Measurements from ENCODE around the gene UGT1A7.

UGT1A7 gene

DNA sequence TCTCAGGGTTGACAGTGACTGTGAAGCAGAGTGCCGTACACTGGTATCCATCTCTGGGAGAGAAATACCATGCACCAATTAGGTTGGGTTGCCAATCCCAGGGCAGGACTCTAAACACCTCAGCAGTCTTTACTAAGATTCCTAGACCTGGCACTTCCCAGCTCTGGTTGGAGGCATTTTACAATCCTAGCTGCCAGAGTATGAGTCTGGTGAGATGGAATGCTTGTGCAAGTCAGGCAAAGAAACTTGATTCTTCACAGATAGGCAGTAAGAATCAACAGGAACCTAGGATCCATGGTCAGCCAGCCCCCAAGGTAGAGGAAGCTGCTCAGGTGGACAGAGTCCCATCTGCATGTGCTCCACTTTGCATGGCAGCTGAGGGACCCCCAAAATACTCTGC lies 25.0 kb downstream of the UGT1A7 start:
- TF ChIP-seq, protein P1, sequence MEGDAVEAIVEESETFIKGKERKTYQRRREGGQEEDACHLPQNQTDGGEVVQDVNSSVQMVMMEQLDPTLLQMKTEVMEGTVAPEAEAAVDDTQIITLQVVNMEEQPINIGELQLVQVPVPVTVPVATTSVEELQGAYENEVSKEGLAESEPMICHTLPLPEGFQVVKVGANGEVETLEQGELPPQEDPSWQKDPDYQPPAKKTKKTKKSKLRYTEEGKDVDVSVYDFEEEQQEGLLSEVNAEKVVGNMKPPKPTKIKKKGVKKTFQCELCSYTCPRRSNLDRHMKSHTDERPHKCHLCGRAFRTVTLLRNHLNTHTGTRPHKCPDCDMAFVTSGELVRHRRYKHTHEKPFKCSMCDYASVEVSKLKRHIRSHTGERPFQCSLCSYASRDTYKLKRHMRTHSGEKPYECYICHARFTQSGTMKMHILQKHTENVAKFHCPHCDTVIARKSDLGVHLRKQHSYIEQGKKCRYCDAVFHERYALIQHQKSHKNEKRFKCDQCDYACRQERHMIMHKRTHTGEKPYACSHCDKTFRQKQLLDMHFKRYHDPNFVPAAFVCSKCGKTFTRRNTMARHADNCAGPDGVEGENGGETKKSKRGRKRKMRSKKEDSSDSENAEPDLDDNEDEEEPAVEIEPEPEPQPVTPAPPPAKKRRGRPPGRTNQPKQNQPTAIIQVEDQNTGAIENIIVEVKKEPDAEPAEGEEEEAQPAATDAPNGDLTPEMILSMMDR (conservative IDR thresholded peaks at IDR 0.05; ENCODE audit: low read depth), result no peak
- H3K27ac ChIP-seq, result peak overlapping the region; percentile 83
- ChIA-PET POLR2A (ENCODE audit: low non-redundant PET) (interaction anchor here (0.6 to 1.3 kb wide), 2 partner anchors 16 to 143 kb away, joined by 3 to 6 read pairs; no protein-coding TSS in a partner anchor), CTCF (interaction anchor here (1.0 kb wide), 1 partner anchor 9 kb away, joined by 3 read pairs; no protein-coding TSS in a partner anchor)
- DNase-seq (ENCODE audit: low spot score), result no peak

DNA sequence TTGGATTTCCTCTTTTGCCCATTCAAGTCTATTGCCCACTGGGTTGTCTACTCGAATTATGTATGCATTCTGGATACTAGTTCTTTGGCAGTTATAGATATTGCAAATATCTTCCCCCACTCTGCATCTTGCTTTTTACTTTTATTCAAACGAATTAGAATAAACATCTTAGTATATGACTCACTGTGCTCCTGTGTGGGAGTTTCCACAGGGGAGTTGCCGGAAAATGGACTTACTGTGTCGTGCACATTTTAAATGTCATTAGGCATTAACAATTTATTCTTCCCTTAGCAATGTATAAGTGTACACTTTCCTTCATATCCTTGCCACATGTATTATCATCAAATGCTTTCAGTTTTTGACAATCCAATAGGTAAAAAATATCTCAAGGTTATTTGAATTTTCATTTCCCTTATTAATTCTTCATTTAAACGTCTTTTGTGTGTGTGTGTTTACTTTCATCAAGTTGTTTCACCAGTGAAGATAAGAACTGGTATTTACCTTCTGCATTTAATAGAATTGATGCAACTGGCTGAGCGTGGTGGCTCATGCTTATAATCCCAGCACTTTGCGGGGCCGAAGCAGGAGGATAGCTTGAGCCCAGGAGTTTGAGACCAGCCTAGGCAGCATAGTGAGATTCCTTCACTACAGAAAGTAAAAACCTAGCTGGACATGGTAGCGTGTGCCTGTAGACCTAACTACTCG lies 26.4 kb downstream of the UGT1A7 start:
- peak overlapping the region; percentile 43; the same call in 1 of the 2 replicates for H3K27ac ChIP-seq
- TF ChIP-seq, protein P1 (conservative IDR thresholded peaks at IDR 0.05; ENCODE audit: low read depth), result no peak
- POLR2A ChIA-PET (ENCODE audit: low non-redundant PET), result no interaction called here
- CTCF ChIA-PET, result no interaction called here
- no peak for DNase-seq (ENCODE audit: low spot score)

DNA sequence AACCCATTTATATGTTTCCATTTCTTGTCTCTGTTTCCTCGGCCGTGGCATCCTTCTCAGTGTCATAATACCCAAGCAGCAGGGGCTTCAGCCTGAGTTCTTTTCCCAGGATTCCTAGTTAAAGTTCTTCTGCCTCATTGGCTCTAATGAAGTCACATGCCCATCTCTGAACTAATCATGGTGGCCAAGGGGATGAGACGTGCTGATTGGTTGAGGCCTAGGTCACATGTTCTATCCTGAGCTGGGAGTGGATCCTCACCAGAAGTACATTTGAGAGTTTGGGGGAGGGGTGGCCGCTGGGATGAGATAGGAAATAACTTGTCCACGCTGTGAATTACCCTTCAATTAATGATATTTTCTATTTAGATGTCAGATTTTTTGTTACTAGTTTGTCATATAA lies 27.2 kb downstream of the UGT1A7 start:
- POLR2A ChIA-PET (ENCODE audit: low non-redundant PET), result no interaction called here
- no peak for DNase-seq (ENCODE audit: low spot score)
- CTCF ChIA-PET, result no interaction called here
- TF ChIP-seq, protein P1 (conservative IDR thresholded peaks at IDR 0.05; ENCODE audit: low read depth), result no peak
- no peak overlapping the region for H3K27ac ChIP-seq

DNA sequence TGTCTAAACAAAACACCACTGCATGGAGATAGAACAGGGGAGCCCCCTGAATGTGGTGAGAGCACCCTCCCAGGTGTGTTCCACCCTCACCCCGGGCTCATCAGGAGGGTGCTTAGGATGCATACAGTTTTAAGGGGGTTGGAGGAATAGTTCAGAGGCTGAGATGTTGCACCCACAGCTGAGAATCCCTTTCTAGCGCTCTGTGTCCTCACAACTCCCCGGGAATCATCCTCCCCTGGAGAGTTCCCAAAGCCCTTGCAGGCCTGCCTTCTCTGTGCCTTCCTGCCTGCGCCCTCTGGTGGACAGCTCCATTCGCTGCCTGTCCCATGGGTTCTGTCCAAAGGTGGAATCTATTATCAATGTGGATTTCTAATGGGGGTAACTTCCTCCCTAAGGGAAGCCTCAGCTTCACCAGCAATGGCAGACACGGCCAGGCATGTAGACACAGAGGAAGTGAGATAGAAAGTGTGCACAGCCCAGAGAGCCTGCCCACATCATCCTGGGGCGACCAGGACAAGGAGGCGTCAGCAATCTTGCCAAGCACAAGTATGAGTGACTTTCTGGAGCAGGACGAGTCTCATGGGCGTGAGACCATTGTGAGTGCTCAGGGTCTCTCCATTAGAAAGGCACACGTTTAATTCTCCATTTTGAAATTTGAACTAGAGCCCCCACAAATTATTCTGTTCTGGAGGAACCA lies 29.8 kb downstream of the UGT1A7 start:
- POLR2A ChIA-PET (ENCODE audit: low non-redundant PET), result no interaction called here

DNA sequence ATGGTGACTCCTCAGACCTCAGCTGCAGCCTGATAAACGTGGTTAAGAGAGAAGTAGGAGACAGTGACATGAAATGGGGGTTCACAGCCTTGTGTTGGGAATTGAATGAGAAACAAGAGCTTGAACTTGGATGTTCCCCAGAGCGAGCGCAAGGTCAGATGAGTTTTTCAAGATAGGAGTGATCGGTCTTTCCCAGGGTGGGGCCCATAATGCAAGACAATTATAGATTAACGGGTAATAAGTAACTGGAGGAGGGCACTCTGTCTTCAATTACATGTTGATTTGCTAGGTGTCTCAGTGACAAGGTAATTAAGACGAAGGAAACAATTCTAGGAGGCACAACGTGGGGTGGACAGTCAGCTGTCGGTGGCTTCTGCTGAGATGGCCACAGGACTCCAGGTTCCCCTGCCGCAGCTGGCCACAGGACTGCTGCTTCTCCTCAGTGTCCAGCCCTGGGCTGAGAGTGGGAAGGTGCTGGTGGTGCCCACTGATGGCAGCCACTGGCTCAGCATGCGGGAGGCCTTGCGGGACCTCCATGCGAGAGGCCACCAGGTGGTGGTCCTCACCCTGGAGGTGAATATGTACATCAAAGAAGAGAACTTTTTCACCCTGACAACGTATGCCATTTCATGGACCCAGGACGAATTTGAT lies 31.0 kb downstream of the UGT1A7 start, which contains the start of gene UGT1A5:
UGT1A5 (plus strand) TSS at position 297 of the 651 bp plus-strand sequence; CDS start at position 382, 85 bp downstream.
- ChIA-PET CTCF (interaction anchor here (0.5 kb wide), 1 partner anchor 263 kb away, joined by 3 read pairs; no protein-coding TSS in a partner anchor), POLR2A (ENCODE audit: low non-redundant PET) (no interaction called here)
- H3K27ac ChIP-seq, result no peak within 1 kb of the TSS
- no peak for DNase-seq (ENCODE audit: low spot score)
- TF ChIP-seq, protein P1 (conservative IDR thresholded peaks at IDR 0.05; ENCODE audit: low read depth), result no peak

More for the DNA sequence above, 29.8 kb downstream of the UGT1A7 start:
- DNase-seq (ENCODE audit: low spot score), result peak; percentile 73
- 0 out of 2 replicates have a peak overlapping the region, but pooled peaks have one; percentile 22 for H3K27ac ChIP-seq
- TF ChIP-seq, protein P1 (conservative IDR thresholded peaks at IDR 0.05; ENCODE audit: low read depth), result peak; percentile 88
- CTCF ChIA-PET, result interaction anchor here (0.6 to 1.1 kb wide), 11 partner anchors 15 to 1934 kb away, joined by 3 to 4 read pairs (median 3); no protein-coding TSS in a partner anchor

DNA sequence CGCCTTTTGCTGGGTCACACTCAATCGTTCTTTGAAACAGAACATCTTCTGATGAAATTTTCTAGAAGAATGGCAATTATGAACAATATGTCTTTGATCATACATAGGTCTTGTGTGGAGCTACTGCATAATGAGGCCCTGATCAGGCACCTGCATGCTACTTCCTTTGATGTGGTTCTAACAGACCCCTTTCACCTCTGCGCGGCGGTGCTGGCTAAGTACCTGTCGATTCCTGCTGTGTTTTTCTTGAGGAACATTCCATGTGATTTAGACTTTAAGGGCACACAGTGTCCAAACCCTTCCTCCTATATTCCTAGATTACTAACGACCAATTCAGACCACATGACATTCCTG lies 31.5 kb downstream of the UGT1A7 start:
- no peak overlapping the region for H3K27ac ChIP-seq
- TF ChIP-seq, protein P1 (conservative IDR thresholded peaks at IDR 0.05; ENCODE audit: low read depth), result no peak
- POLR2A ChIA-PET (ENCODE audit: low non-redundant PET), result no interaction called here
- CTCF ChIA-PET, result interaction anchor here (0.5 kb wide), 1 partner anchor 264 kb away, joined by 3 read pairs; no protein-coding TSS in a partner anchor
- no peak for DNase-seq (ENCODE audit: low spot score)
